ENCODE results near the gene ALK. TPM values are rescaled to one million over a fixed set of nuclear protein-coding genes. Genes with fewer than 3 reads are reported as not detected.

ALK gene
- total RNA-seq, 1 experiment from 2014 or later, result 0.87 TPM

GRCh38 chr2:29155578-29155977 lies 765.8 kb downstream of the ALK start:
- Histone ChIP-seq H3K4me1 (ENCODE audit: insufficient read depth, low read length) (no peaks in the 10 kb centered on the region), H3K27me3 (ENCODE audit: low read length) (no peaks in the 10 kb centered on the region), H3F3A (ENCODE audit: low read length, unreplicated experiment) (no peaks in the 10 kb centered on the region), H3K27ac (ENCODE audit: low read length) (no peak overlapping the region), H3K9me3 (ENCODE audit: low read length) (no peaks in the 10 kb centered on the region), H3K36me3 (ENCODE audit: low read depth, low read length) (peaks cover 21% of the 10 kb centered on the region; the same call in 1 of the 2 replicates), H4K20me1 (ENCODE audit: low read length) (no peaks in the 10 kb centered on the region), H3K4me3 (ENCODE audit: low read length) (no peak overlapping the region), H3K79me2 (ENCODE audit: low read length) (no peaks in the 10 kb centered on the region), H3K4me2 (ENCODE audit: low read length) (no peak overlapping the region), H2AFZ (ENCODE audit: low read length) (no peak overlapping the region), H3K9ac (ENCODE audit: low read length) (no peak overlapping the region), H3K9me2 (replicated peaks; ENCODE audit: low read length) (no peaks in the 10 kb centered on the region)
- no TSS peak for BruUV-seq (replicated peaks)
- POLR2A ChIA-PET (ENCODE audit: unreplicated experiment), result no interaction called here
- CTCF ChIA-PET, result no interaction called here
- intact Hi-C loops (cut with micrococcal nuclease), result no loop called here
- TF ChIP-seq CTCF (conservative IDR thresholded peaks at IDR 0.05; ENCODE audit: low read depth, low read length) (no peak), EZH2 (IDR thresholded peaks at IDR 0.05; ENCODE audit: low read length, unreplicated experiment) (no peak), EZH2phosphoT487 (IDR thresholded peaks at IDR 0.05; ENCODE audit: borderline replicate concordance, low read length) (no peak)
- ATAC-seq (no peak), DNase-seq (no peak)

GRCh38 chr2:29154610-29155009 lies 766.8 kb downstream of the ALK start:
- no peak overlapping the region for H3K27ac ChIP-seq (ENCODE audit: low read length)
- DNase-seq (no peak), ATAC-seq (no peak)
- CTCF ChIA-PET, result no interaction called here
- no peaks in the 10 kb centered on the region for H3K79me2 ChIP-seq (ENCODE audit: low read length)
- peaks cover 16% of the 10 kb centered on the region; the same call in 1 of the 2 replicates for H3K36me3 ChIP-seq (ENCODE audit: low read depth, low read length)
- H3K4me1 ChIP-seq (ENCODE audit: insufficient read depth, low read length), result no peaks in the 10 kb centered on the region
- H3K27me3 ChIP-seq (ENCODE audit: low read length), result no peaks in the 10 kb centered on the region
- POLR2A ChIA-PET (ENCODE audit: unreplicated experiment), result no interaction called here
- no peak for TF ChIP-seq EZH2phosphoT487 (IDR thresholded peaks at IDR 0.05; ENCODE audit: borderline replicate concordance, low read length)
- TF ChIP-seq CTCF (conservative IDR thresholded peaks at IDR 0.05; ENCODE audit: low read depth, low read length), result no peak
- no peak for TF ChIP-seq EZH2 (IDR thresholded peaks at IDR 0.05; ENCODE audit: low read length, unreplicated experiment)
- intact Hi-C loops (cut with micrococcal nuclease), result no loop called here
- H3K9me2 ChIP-seq (replicated peaks; ENCODE audit: low read length), result no peaks in the 10 kb centered on the region
- H3K4me3 ChIP-seq (ENCODE audit: low read length), result no peak overlapping the region
- no peak overlapping the region for H2AFZ ChIP-seq (ENCODE audit: low read length)
- H4K20me1 ChIP-seq (ENCODE audit: low read length), result no peaks in the 10 kb centered on the region
- H3F3A ChIP-seq (ENCODE audit: low read length, unreplicated experiment), result no peaks in the 10 kb centered on the region
- no peaks in the 10 kb centered on the region for H3K9me3 ChIP-seq (ENCODE audit: low read length)
- no TSS peak for BruUV-seq (replicated peaks)
- no peak overlapping the region for H3K9ac ChIP-seq (ENCODE audit: low read length)
- H3K4me2 ChIP-seq (ENCODE audit: low read length), result no peak overlapping the region

GRCh38 chr2:29147963-29148362 lies 773.4 kb downstream of the ALK start:
- CTCF ChIA-PET, result no interaction called here
- ATAC-seq (no peak), DNase-seq (no peak)
- POLR2A ChIA-PET (ENCODE audit: unreplicated experiment), result no interaction called here
- Histone ChIP-seq H2AFZ (ENCODE audit: low read length) (no peak overlapping the region), H3K27ac (ENCODE audit: low read length) (no peak overlapping the region), H3K36me3 (ENCODE audit: low read depth, low read length) (peaks cover 22% of the 10 kb centered on the region), H3K4me2 (ENCODE audit: low read length) (no peak overlapping the region), H3K27me3 (ENCODE audit: low read length) (no peaks in the 10 kb centered on the region), H3K9ac (ENCODE audit: low read length) (no peak overlapping the region), H3K9me2 (replicated peaks; ENCODE audit: low read length) (no peaks in the 10 kb centered on the region), H3K9me3 (ENCODE audit: low read length) (no peaks in the 10 kb centered on the region), H3K79me2 (ENCODE audit: low read length) (no peaks in the 10 kb centered on the region), H3K4me1 (ENCODE audit: insufficient read depth, low read length) (peaks cover 15% of the 10 kb centered on the region), H3F3A (ENCODE audit: low read length, unreplicated experiment) (no peaks in the 10 kb centered on the region), H3K4me3 (ENCODE audit: low read length) (no peak overlapping the region), H4K20me1 (ENCODE audit: low read length) (no peaks in the 10 kb centered on the region)
- BruUV-seq (replicated peaks), result no TSS peak
- TF ChIP-seq CTCF (conservative IDR thresholded peaks at IDR 0.05; ENCODE audit: low read depth, low read length) (no peak), EZH2phosphoT487 (IDR thresholded peaks at IDR 0.05; ENCODE audit: borderline replicate concordance, low read length) (no peak), EZH2 (IDR thresholded peaks at IDR 0.05; ENCODE audit: low read length, unreplicated experiment) (no peak)
- intact Hi-C loops (cut with micrococcal nuclease), result no loop called here
